HCT116 (cell line): ENCODE measurements around the gene RASL12. TPM values are rescaled to one million over a fixed set of nuclear protein-coding genes. Genes with fewer than 3 reads are reported as not detected.

Source experiments
- ATAC-seq: fragments of 200-7000 bp; cut with Tn5 transposase; 2 replicates; pipeline ENCODE4 v1.9.1; 2020; ENCODE audit warnings: mild to moderate bottlenecking, moderate library complexity
- BruUV-seq: library from RNA; stranded (reverse); fragments of 400-500 nt; replicated peaks from 2 replicates; lab custom pipeline; 2021; lab: Mats Ljungman, UMichigan
- CTCF ChIA-PET: fragments of 300-600 bp; sonication (Branson Sonifier 250); formaldehyde crosslinking; loops from one replicate; lab custom pipeline; 2021; ENCODE audit warnings: antibody characterized with exemption; lab: Charles Lee
- POLR2A ChIA-PET: fragments of 300-600, 350-600 bp; sonication (Branson Sonifier 250); formaldehyde crosslinking; loops from one replicate; lab custom pipeline; 2021; ENCODE audit warnings: antibody characterized with exemption; lab: Charles Lee
- RAD21 ChIA-PET, 2 experiments: fragments of 300-600 bp; sonication (Branson Sonifier 250); formaldehyde crosslinking; loops; one replicate each; lab custom pipeline; 2023; ENCODE audit warnings: low total read pairs in 2 of 2; ENCODE audit not compliant: uncharacterized antibody in 2 of 2, unreplicated experiment in 2 of 2, low non-redundant PET in 1 of 2; lab: Charles Lee
- DNase-seq: peaks from one replicate; pipeline ENCODE4 v3.0.0-alpha.2; 2010; ENCODE audit warnings: low read depth, low spot score
- H2AFZ ChIP-seq: fragments of 200-600 bp; shearing (Covaris generic), sonication (generic); 2 replicates; pipeline ENCODE4 v1.6.1; 2017; ENCODE audit warnings: low read depth, mixed run types, mixed read lengths, antibody characterized with exemption, low read length; ENCODE audit not compliant: poor library complexity, severe bottlenecking
- H3K27ac ChIP-seq: 2 replicates; pipeline ENCODE4 v1.5.1; 2012; ENCODE audit warnings: low read depth, low read length
- H3K27me3 ChIP-seq: fragments of 200-600 bp; sonication (generic); 2 replicates; pipeline ENCODE4 v1.6.1; 2016; ENCODE audit warnings: mixed run types, low read length, mixed read lengths; ENCODE audit not compliant: insufficient read depth
- H3K36me3 ChIP-seq, 2 experiments: fragments of 200-500 bp in 1 of 2; fragments of 200-600 bp in 1 of 2; sonication (Bioruptor generic) in 1 of 2; sonication (generic) in 1 of 2; 2 replicates each; pipeline versions ENCODE4 v1.5.1 to v1.6.1; 2014 to 2016; ENCODE audit warnings: low read length in 2 of 2, inconsistent platforms in 1 of 2, mixed read lengths in 1 of 2, mixed run types in 1 of 2; ENCODE audit not compliant: insufficient read depth in 2 of 2, control insufficient read depth in 1 of 2
- H3K4me1 ChIP-seq, 2 experiments: fragments of 200-600 bp in 1 of 2; sonication (generic) in 1 of 2; 2 replicates each; pipeline versions ENCODE4 v1.5.1 to v1.6.1; 2012 to 2017; ENCODE audit warnings: low read length in 2 of 2, inconsistent platforms in 1 of 2, mild to moderate bottlenecking in 1 of 2, mixed read lengths in 1 of 2, mixed run types in 1 of 2, moderate library complexity in 1 of 2; ENCODE audit not compliant: insufficient read depth in 2 of 2, control insufficient read depth in 1 of 2
- H3K4me2 ChIP-seq: fragments of 200-600 bp; sonication (generic); 2 replicates; pipeline ENCODE4 v1.6.1; 2017; ENCODE audit warnings: mixed run types, low read length, mixed read lengths
- H3K4me3 ChIP-seq, 2 experiments: fragments of 200-600 bp in 1 of 2; sonication (generic) in 1 of 2; replicated peaks in 1 of 2; 2 replicates each; pipeline ENCODE4 v1.5.1; 2011 to 2016; ENCODE audit warnings: low read length in 2 of 2, control low read depth in 1 of 2, low read depth in 1 of 2, mild to moderate bottlenecking in 1 of 2, mixed read lengths in 1 of 2, mixed run types in 1 of 2
- H3K79me2 ChIP-seq: fragments of 200-600 bp; sonication (generic); 2 replicates; pipeline ENCODE4 v1.6.1; 2017; ENCODE audit warnings: mild to moderate bottlenecking, mixed run types, low read length, moderate library complexity, mixed read lengths; ENCODE audit not compliant: insufficient read depth
- H3K9ac ChIP-seq: fragments of 200-600 bp; sonication (generic); 2 replicates; pipeline ENCODE4 v1.6.1; 2016; ENCODE audit warnings: low read length, mixed read lengths
- H3K9me2 ChIP-seq: fragments of 200-600 bp; sonication (generic), shearing (Covaris generic); 2 replicates; pipeline ENCODE4 v1.6.1; 2017; ENCODE audit warnings: mixed run types, mild to moderate bottlenecking, moderate library complexity; ENCODE audit not compliant: insufficient read depth
- H3K9me3 ChIP-seq, 2 experiments: fragments of 200-500 bp in 1 of 2; fragments of 200-600 bp in 1 of 2; sonication (Bioruptor generic) in 1 of 2; sonication (generic) in 1 of 2; 2 replicates each; pipeline ENCODE4 v1.6.1; 2014 to 2017; ENCODE audit warnings: low read length in 2 of 2, mixed read lengths in 2 of 2, inconsistent platforms in 1 of 2, low read depth in 1 of 2, mild to moderate bottlenecking in 1 of 2, mixed run types in 1 of 2, moderate library complexity in 1 of 2; ENCODE audit not compliant: control insufficient read depth in 1 of 2, insufficient read depth in 1 of 2
- H4K20me1 ChIP-seq: fragments of 200-600 bp; sonication (generic), shearing (Covaris generic); 2 replicates; pipeline ENCODE4 v1.6.1; 2017; ENCODE audit warnings: mixed run types, mild to moderate bottlenecking, moderate library complexity; ENCODE audit not compliant: insufficient read depth
- EZH2phosphoT487 ChIP-seq: fragments of 200-600 bp; IDR thresholded peaks from 2 replicates; pipeline ENCODE4 v1.6.1; 2018; ENCODE audit warnings: antibody characterized with exemption, borderline replicate concordance
- FOSL1 ChIP-seq: IDR thresholded peaks from 2 replicates; pipeline ENCODE4 v1.6.1; 2012; ENCODE audit warnings: low read depth
- POLR2A ChIP-seq: IDR thresholded peaks from 2 replicates; pipeline ENCODE4 v1.7.0; 2011; ENCODE audit warnings: borderline replicate concordance; ENCODE audit not compliant: insufficient read depth, insufficient read length; ENCODE audit errors: extremely low read depth
- POLR2AphosphoS5 ChIP-seq: IDR thresholded peaks from 2 replicates; pipeline ENCODE4 v1.6.1; 2011; ENCODE audit warnings: mild to moderate bottlenecking, low read depth, low read length, moderate library complexity
- RAD21 ChIP-seq: IDR thresholded peaks from 2 replicates; pipeline ENCODE4 v1.6.1; 2012; ENCODE audit warnings: low read depth, mild to moderate bottlenecking
- TCF7L2 ChIP-seq: IDR thresholded peaks from 2 replicates; pipeline ENCODE4 v1.7.0; 2011; ENCODE audit warnings: borderline replicate concordance, inconsistent platforms; ENCODE audit not compliant: insufficient read depth, insufficient read length; ENCODE audit errors: extremely low read depth
- ZFX ChIP-seq: fragments of 450-650 bp; IDR thresholded peaks from 2 replicates; pipeline ENCODE4 v1.6.1; 2017
- intact Hi-C: fragments of 100-400 bp; cut with micrococcal nuclease; formaldehyde crosslinking; loops from 2 replicates; pipeline ENCODE4 v1.10.0; 2022
- total RNA-seq: library from RNA; stranded (reverse); gene quantifications from one replicate; pipeline ENCODE4 v1.2.1, GENCODE V29; 2021; ENCODE audit not compliant: unreplicated experiment
- TF ChIP-seq, protein P1 (sequence below): IDR thresholded peaks from 2 replicates; pipeline ENCODE4 v1.6.1; 2012; ENCODE audit warnings: low read depth
- TF ChIP-seq, protein P2 (sequence below): IDR thresholded peaks from 2 replicates; pipeline ENCODE4 v1.6.1; 2012
- TF ChIP-seq, protein P3 (sequence below): IDR thresholded peaks from 2 replicates; pipeline ENCODE4 v1.6.1; 2011; ENCODE audit warnings: mild to moderate bottlenecking, low read length, moderate library complexity; ENCODE audit not compliant: insufficient replicate concordance; ENCODE audit errors: extremely low read depth
- TF ChIP-seq, protein P4 (sequence below), 3 experiments: fragments of 200-600 bp in 1 of 3; sonication (generic) in 1 of 3; IDR thresholded peaks in 2 of 3; conservative IDR thresholded peaks in 1 of 3; 2 replicates each; pipeline ENCODE4 v1.5.1; 2012 to 2017; ENCODE audit warnings: low read depth in 2 of 3, low read length in 2 of 3, antibody characterized with exemption in 1 of 3, borderline replicate concordance in 1 of 3, control low read depth in 1 of 3, mild to moderate bottlenecking in 1 of 3, mixed read lengths in 1 of 3, mixed run types in 1 of 3, moderate library complexity in 1 of 3; ENCODE audit not compliant: insufficient read depth in 1 of 3

Gene RASL12
- total RNA-seq, 1 experiment from 2014 or later, result 0.25 TPM

DNA sequence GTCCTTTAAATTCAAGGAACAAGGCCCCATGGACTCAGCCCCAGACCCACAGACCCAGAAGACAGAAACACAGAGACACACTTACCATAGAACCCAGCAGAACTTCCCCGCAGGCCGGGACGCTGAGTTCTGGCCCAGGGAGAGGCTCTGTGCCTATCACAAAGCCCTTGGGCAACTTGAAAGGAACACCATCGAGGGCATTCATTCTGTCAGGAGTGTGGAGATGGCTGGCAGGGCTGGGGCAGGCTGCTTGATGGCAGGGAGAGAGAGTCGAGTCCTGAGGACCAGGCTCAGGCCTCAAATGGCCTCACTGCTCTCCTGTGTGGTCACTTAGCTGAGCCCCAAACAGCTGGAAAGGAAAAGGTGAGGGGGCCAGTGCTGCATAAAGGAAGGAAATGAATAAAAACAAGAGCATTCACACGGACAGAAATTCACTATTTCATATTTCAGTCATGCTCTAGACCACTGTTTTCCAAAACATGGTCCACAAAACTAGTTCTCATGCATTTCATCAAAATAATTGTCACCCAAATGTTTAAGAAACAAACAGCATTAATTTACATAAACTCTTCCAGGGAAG lies 38.3 kb upstream of the RASL12 start:
- no peaks in the 10 kb centered on the region for H3K9me3 ChIP-seq
- H2AFZ ChIP-seq, result no peak overlapping the region
- no peaks in the 10 kb centered on the region for H3K9me2 ChIP-seq
- intact Hi-C loops, result no loop called here
- H3K4me2 ChIP-seq, result no peak overlapping the region
- H3K27me3 ChIP-seq, result no peaks in the 10 kb centered on the region
- ChIA-PET POLR2A (no interaction called here), CTCF (interaction anchor here (1.1 kb wide), 1 partner anchor 39 kb away, joined by 3 read pairs; no protein-coding TSS in a partner anchor)
- no peak for DNase-seq
- H3K4me1 ChIP-seq, result no peaks in the 10 kb centered on the region
- no peaks in the 10 kb centered on the region for H4K20me1 ChIP-seq
- no peak overlapping the region for H3K27ac ChIP-seq
- H3K4me3 ChIP-seq, result no peak overlapping the region
- H3K36me3 ChIP-seq, result peaks cover 0 to 3% of the 10 kb centered on the region in 2 experiments; a peak in 1 of 4 replicates
- no TSS peak for BruUV-seq
- TF ChIP-seq, protein P1, sequence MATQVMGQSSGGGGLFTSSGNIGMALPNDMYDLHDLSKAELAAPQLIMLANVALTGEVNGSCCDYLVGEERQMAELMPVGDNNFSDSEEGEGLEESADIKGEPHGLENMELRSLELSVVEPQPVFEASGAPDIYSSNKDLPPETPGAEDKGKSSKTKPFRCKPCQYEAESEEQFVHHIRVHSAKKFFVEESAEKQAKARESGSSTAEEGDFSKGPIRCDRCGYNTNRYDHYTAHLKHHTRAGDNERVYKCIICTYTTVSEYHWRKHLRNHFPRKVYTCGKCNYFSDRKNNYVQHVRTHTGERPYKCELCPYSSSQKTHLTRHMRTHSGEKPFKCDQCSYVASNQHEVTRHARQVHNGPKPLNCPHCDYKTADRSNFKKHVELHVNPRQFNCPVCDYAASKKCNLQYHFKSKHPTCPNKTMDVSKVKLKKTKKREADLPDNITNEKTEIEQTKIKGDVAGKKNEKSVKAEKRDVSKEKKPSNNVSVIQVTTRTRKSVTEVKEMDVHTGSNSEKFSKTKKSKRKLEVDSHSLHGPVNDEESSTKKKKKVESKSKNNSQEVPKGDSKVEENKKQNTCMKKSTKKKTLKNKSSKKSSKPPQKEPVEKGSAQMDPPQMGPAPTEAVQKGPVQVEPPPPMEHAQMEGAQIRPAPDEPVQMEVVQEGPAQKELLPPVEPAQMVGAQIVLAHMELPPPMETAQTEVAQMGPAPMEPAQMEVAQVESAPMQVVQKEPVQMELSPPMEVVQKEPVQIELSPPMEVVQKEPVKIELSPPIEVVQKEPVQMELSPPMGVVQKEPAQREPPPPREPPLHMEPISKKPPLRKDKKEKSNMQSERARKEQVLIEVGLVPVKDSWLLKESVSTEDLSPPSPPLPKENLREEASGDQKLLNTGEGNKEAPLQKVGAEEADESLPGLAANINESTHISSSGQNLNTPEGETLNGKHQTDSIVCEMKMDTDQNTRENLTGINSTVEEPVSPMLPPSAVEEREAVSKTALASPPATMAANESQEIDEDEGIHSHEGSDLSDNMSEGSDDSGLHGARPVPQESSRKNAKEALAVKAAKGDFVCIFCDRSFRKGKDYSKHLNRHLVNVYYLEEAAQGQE, result no peak
- no peak for TF ChIP-seq TCF7L2
- no peak for TF ChIP-seq ZFX
- TF ChIP-seq, protein P2, sequence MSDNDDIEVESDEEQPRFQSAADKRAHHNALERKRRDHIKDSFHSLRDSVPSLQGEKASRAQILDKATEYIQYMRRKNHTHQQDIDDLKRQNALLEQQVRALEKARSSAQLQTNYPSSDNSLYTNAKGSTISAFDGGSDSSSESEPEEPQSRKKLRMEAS, result no peak
- TF ChIP-seq FOSL1, result no peak
- no peak for TF ChIP-seq EZH2phosphoT487
- TF ChIP-seq, protein P3, sequence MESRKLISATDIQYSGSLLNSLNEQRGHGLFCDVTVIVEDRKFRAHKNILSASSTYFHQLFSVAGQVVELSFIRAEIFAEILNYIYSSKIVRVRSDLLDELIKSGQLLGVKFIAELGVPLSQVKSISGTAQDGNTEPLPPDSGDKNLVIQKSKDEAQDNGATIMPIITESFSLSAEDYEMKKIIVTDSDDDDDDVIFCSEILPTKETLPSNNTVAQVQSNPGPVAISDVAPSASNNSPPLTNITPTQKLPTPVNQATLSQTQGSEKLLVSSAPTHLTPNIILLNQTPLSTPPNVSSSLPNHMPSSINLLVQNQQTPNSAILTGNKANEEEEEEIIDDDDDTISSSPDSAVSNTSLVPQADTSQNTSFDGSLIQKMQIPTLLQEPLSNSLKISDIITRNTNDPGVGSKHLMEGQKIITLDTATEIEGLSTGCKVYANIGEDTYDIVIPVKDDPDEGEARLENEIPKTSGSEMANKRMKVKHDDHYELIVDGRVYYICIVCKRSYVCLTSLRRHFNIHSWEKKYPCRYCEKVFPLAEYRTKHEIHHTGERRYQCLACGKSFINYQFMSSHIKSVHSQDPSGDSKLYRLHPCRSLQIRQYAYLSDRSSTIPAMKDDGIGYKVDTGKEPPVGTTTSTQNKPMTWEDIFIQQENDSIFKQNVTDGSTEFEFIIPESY, result no peak
- TF ChIP-seq RAD21, result no peak
- no peak for TF ChIP-seq POLR2AphosphoS5
- TF ChIP-seq, protein P4, sequence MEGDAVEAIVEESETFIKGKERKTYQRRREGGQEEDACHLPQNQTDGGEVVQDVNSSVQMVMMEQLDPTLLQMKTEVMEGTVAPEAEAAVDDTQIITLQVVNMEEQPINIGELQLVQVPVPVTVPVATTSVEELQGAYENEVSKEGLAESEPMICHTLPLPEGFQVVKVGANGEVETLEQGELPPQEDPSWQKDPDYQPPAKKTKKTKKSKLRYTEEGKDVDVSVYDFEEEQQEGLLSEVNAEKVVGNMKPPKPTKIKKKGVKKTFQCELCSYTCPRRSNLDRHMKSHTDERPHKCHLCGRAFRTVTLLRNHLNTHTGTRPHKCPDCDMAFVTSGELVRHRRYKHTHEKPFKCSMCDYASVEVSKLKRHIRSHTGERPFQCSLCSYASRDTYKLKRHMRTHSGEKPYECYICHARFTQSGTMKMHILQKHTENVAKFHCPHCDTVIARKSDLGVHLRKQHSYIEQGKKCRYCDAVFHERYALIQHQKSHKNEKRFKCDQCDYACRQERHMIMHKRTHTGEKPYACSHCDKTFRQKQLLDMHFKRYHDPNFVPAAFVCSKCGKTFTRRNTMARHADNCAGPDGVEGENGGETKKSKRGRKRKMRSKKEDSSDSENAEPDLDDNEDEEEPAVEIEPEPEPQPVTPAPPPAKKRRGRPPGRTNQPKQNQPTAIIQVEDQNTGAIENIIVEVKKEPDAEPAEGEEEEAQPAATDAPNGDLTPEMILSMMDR (IDR thresholded peaks at IDR 0.05 in 2 of 3, conservative IDR thresholded peaks at IDR 0.05 in 1 of 3; ENCODE audit: borderline replicate concordance in 1 of 3, insufficient read depth in 1 of 3, low read depth in 2 of 3, low read length in 2 of 3), result no peak
- TF ChIP-seq POLR2A, result no peak
- TF ChIP-seq, all 23 proteins: peak for 0
- Histone ChIP-seq H3K9ac (no peak overlapping the region), H3K79me2 (no peaks in the 10 kb centered on the region)
- RAD21 ChIA-PET, result no interaction called here
- ATAC-seq, result no peak
